ENCODE results near the gene APLP2.
"Not testable (repeated sequence)": the region's sequence is repeated elsewhere in the genome, so short reads cannot be mapped to it uniquely, and the experiment has no call there.

APLP2 gene

GRCh38 chr11:130172001-130172400 lies 102.3 kb downstream of the APLP2 start:
- DNase-seq (ENCODE audit: low spot score) = not testable (repeated sequence)

GRCh38 chr11:130174642-130175041 lies 104.9 kb downstream of the APLP2 start:
- DNase-seq (ENCODE audit: low spot score) = no peak

GRCh38 chr11:130175898-130176297 lies 106.2 kb downstream of the APLP2 start:
- DNase-seq (ENCODE audit: low spot score) = no peak

GRCh38 chr11:130177782-130178181 lies 108.1 kb downstream of the APLP2 start:
- no peak for DNase-seq (ENCODE audit: low spot score)

- no peak for DNase-seq (ENCODE audit: low spot score)
Observed at GRCh38 chr11:130178441-130179339, 109.0 kb downstream of the APLP2 start.

- no peak for DNase-seq (ENCODE audit: low spot score)
Observed at GRCh38 chr11:130179396-130180306, 110.0 kb downstream of the APLP2 start.

GRCh38 chr11:130180491-130180890 lies 110.8 kb downstream of the APLP2 start:
- DNase-seq (ENCODE audit: low spot score) = no peak

GRCh38 chr11:130180896-130181294 lies 111.2 kb downstream of the APLP2 start:
- no peak for DNase-seq (ENCODE audit: low spot score)

GRCh38 chr11:130181295-130182272 lies 111.9 kb downstream of the APLP2 start:
- no peak for DNase-seq (ENCODE audit: low spot score)

GRCh38 chr11:130183878-130184610 lies 114.3 kb downstream of the APLP2 start:
- no peak for DNase-seq (ENCODE audit: low spot score)

GRCh38 chr11:130187096-130187495 lies 117.4 kb downstream of the APLP2 start:
- no peak for DNase-seq (ENCODE audit: low spot score)

GRCh38 chr11:130188047-130188446 lies 118.4 kb downstream of the APLP2 start:
- DNase-seq (ENCODE audit: low spot score) = no peak

GRCh38 chr11:130188585-130189347 lies 119.1 kb downstream of the APLP2 start:
- DNase-seq (ENCODE audit: low spot score) = no peak

GRCh38 chr11:130189492-130190210 lies 120.0 kb downstream of the APLP2 start:
- DNase-seq (ENCODE audit: low spot score) = no peak

- DNase-seq (ENCODE audit: low spot score) = no peak
Observed at GRCh38 chr11:130190371-130190881, 120.7 kb downstream of the APLP2 start.

GRCh38 chr11:130191896-130192295 lies 122.2 kb downstream of the APLP2 start:
- no peak for DNase-seq (ENCODE audit: low spot score)

- DNase-seq (ENCODE audit: low spot score) = no peak
Observed at GRCh38 chr11:130192845-130193267, 123.2 kb downstream of the APLP2 start.

GRCh38 chr11:130193551-130193950 lies 123.9 kb downstream of the APLP2 start:
- DNase-seq (ENCODE audit: low spot score) = not testable (repeated sequence)
